ENCODE data around the gene HIVEP3.

HIVEP3 gene

GRCh38 chr1:41515131-41515678 lies 403.5 kb downstream of the HIVEP3 start:
- peak overlapping the region; percentile 19 for H3K23ac ChIP-seq (ENCODE audit: low read depth, low read length, poor library complexity)
- no peak overlapping the region for H3K4ac ChIP-seq (ENCODE audit: low read length)
- peak overlapping the region; percentile 83 for H3K18ac ChIP-seq (ENCODE audit: low read length)
- H2AK5ac ChIP-seq (ENCODE audit: low read depth, low read length), result peak overlapping the region; percentile 66
- H3K9ac ChIP-seq (ENCODE audit: low read depth, low read length, poor library complexity), result no peak overlapping the region
- no peaks in the 10 kb centered on the region for H3K79me1 ChIP-seq (ENCODE audit: low read depth, low read length)
- no peak overlapping the region for H2AFZ ChIP-seq (ENCODE audit: low read length)
- no peak overlapping the region for H4K8ac ChIP-seq (ENCODE audit: low read depth, low read length)
- no CpG with 5 or more reads among the region's 5 CpGs for WGBS, 2 donors (ENCODE audit: extremely low coverage in 2 of 2, insufficient read length in 2 of 2, insufficient replicate concordance in 1 of 2)
- no peak overlapping the region for H2BK5ac ChIP-seq (ENCODE audit: low read length)
- no peaks in the 10 kb centered on the region for H3K9me3 ChIP-seq (replicated peaks in 1 of 2; ENCODE audit: control insufficient read depth in 2 of 2, insufficient read depth in 1 of 2, low read depth in 1 of 2, low read length in 2 of 2)
- no peak overlapping the region for H3K4me2 ChIP-seq (ENCODE audit: insufficient read depth, low read length, poor library complexity, severe bottlenecking)
- H3K4me1 ChIP-seq (ENCODE audit: control insufficient read depth in 2 of 2, insufficient read depth in 1 of 2, low read depth in 1 of 2, low read length in 2 of 2), result peaks cover 8 to 11% of the 10 kb centered on the region in 2 donors
- H2BK15ac ChIP-seq (ENCODE audit: low read length), result peak overlapping the region; percentile 93
- H3K36me3 ChIP-seq (replicated peaks in 1 of 2; ENCODE audit: control insufficient read depth in 2 of 2, insufficient read depth in 2 of 2, low read length in 2 of 2), result no peaks in the 10 kb centered on the region
- no peak overlapping the region for H2BK12ac ChIP-seq (ENCODE audit: low read length)
- no peak overlapping the region for H4K91ac ChIP-seq (ENCODE audit: low read depth, low read length, poor library complexity)
- no peaks in the 10 kb centered on the region for H3K27me3 ChIP-seq (ENCODE audit: control insufficient read depth in 3 of 3, insufficient read depth in 3 of 3, low read depth in 1 of 3, low read length in 3 of 3)
- no peak overlapping the region for H3K27ac ChIP-seq (replicated peaks; ENCODE audit: low read length)
- DNase-seq (ENCODE audit: low spot score), result no peak
- no peak overlapping the region for H2BK120ac ChIP-seq (ENCODE audit: low read depth, low read length)
- H3K4me3 ChIP-seq (ENCODE audit: low read length in 2 of 2), result no peak overlapping the region
- H3K14ac ChIP-seq (ENCODE audit: low read length), result no peak overlapping the region

DNA sequence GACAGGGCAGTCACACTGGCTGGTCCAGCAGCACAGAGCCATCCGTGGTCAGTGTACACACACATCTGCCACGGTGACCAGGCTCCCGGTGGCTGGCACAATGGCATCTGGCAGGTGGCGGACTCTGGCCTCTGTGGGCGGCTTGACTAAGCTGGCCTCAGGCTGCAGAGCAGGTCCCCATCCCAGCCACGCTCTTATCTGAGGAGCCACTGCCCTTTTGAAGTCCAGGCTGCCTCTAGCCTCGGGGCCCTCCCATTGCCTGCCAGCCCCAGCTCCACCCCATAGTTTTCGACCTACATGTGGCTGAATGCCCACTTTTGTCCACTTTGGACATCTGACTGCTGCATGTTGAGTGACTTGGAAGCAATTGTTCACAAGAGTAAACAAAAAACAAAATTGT lies 404.3 kb downstream of the HIVEP3 start:
- peak overlapping the region; percentile 40 for H2AK5ac ChIP-seq (ENCODE audit: low read depth, low read length)
- H3K79me1 ChIP-seq (ENCODE audit: low read depth, low read length), result no peaks in the 10 kb centered on the region
- H3K18ac ChIP-seq (ENCODE audit: low read length), result peak overlapping the region; percentile 71
- H3K9me3 ChIP-seq (replicated peaks in 1 of 2; ENCODE audit: control insufficient read depth in 2 of 2, insufficient read depth in 1 of 2, low read depth in 1 of 2, low read length in 2 of 2), result no peaks in the 10 kb centered on the region
- no peak overlapping the region for H2BK12ac ChIP-seq (ENCODE audit: low read length)
- H3K36me3 ChIP-seq (replicated peaks in 1 of 2; ENCODE audit: control insufficient read depth in 2 of 2, insufficient read depth in 2 of 2, low read length in 2 of 2), result no peaks in the 10 kb centered on the region
- H2BK15ac ChIP-seq (ENCODE audit: low read length), result peak overlapping the region; percentile 91
- no peak overlapping the region for H3K9ac ChIP-seq (ENCODE audit: low read depth, low read length, poor library complexity)
- H3K14ac ChIP-seq (ENCODE audit: low read length), result peak overlapping the region; percentile 66
- no peak overlapping the region for H3K27ac ChIP-seq (replicated peaks; ENCODE audit: low read length)
- no peaks in the 10 kb centered on the region for H3K27me3 ChIP-seq (ENCODE audit: control insufficient read depth in 3 of 3, insufficient read depth in 3 of 3, low read depth in 1 of 3, low read length in 3 of 3)
- peaks cover 8 to 11% of the 10 kb centered on the region in 2 donors for H3K4me1 ChIP-seq (ENCODE audit: control insufficient read depth in 2 of 2, insufficient read depth in 1 of 2, low read depth in 1 of 2, low read length in 2 of 2)
- no peak overlapping the region for H3K23ac ChIP-seq (ENCODE audit: low read depth, low read length, poor library complexity)
- no peak overlapping the region for H3K4me3 ChIP-seq (ENCODE audit: low read length in 2 of 2)
- H3K4ac ChIP-seq (ENCODE audit: low read length), result no peak overlapping the region
- DNase-seq (ENCODE audit: low spot score), result no peak
- no peak overlapping the region for H2BK5ac ChIP-seq (ENCODE audit: low read length)
- no peak overlapping the region for H2AFZ ChIP-seq (ENCODE audit: low read length)
- H3K4me2 ChIP-seq (ENCODE audit: insufficient read depth, low read length, poor library complexity, severe bottlenecking), result no peak overlapping the region
- no peak overlapping the region for H4K8ac ChIP-seq (ENCODE audit: low read depth, low read length)
- H2BK120ac ChIP-seq (ENCODE audit: low read depth, low read length), result no peak overlapping the region
- no peak overlapping the region for H4K91ac ChIP-seq (ENCODE audit: low read depth, low read length, poor library complexity)
- no CpG with 5 or more reads among the region's 8 CpGs for WGBS, 2 donors (ENCODE audit: extremely low coverage in 2 of 2, insufficient read length in 2 of 2, insufficient replicate concordance in 1 of 2)

GRCh38 chr1:41513383-41513735 lies 405.4 kb downstream of the HIVEP3 start:
- Histone ChIP-seq H2BK5ac (ENCODE audit: low read length) (no peak overlapping the region), H3K4me2 (ENCODE audit: insufficient read depth, low read length, poor library complexity, severe bottlenecking) (no peak overlapping the region), H3K4me3 (ENCODE audit: low read length in 2 of 2) (no peak overlapping the region), H4K91ac (ENCODE audit: low read depth, low read length, poor library complexity) (no peak overlapping the region), H2AK5ac (ENCODE audit: low read depth, low read length) (peak overlapping the region; percentile 78), H3K9ac (ENCODE audit: low read depth, low read length, poor library complexity) (peak overlapping the region; percentile 24), H3K27ac (replicated peaks; ENCODE audit: low read length) (no peak overlapping the region), H3K27me3 (ENCODE audit: control insufficient read depth in 3 of 3, insufficient read depth in 3 of 3, low read depth in 1 of 3, low read length in 3 of 3) (no peaks in the 10 kb centered on the region), H3K4ac (ENCODE audit: low read length) (no peak overlapping the region), H3K23ac (ENCODE audit: low read depth, low read length, poor library complexity) (peak overlapping the region; percentile 62), H3K4me1 (ENCODE audit: control insufficient read depth in 2 of 2, insufficient read depth in 1 of 2, low read depth in 1 of 2, low read length in 2 of 2) (peaks cover 9 to 11% of the 10 kb centered on the region in 2 donors), H2BK12ac (ENCODE audit: low read length) (peak overlapping the region; percentile 36), H4K8ac (ENCODE audit: low read depth, low read length) (no peak overlapping the region), H2AFZ (ENCODE audit: low read length) (no peak overlapping the region), H3K36me3 (replicated peaks in 1 of 2; ENCODE audit: control insufficient read depth in 2 of 2, insufficient read depth in 2 of 2, low read length in 2 of 2) (no peaks in the 10 kb centered on the region), H3K18ac (ENCODE audit: low read length) (peak overlapping the region; percentile 41), H2BK15ac (ENCODE audit: low read length) (no peak overlapping the region), H3K14ac (ENCODE audit: low read length) (no peak overlapping the region), H2BK120ac (ENCODE audit: low read depth, low read length) (no peak overlapping the region), H3K9me3 (replicated peaks in 1 of 2; ENCODE audit: control insufficient read depth in 2 of 2, insufficient read depth in 1 of 2, low read depth in 1 of 2, low read length in 2 of 2) (no peaks in the 10 kb centered on the region), H3K79me1 (ENCODE audit: low read depth, low read length) (no peaks in the 10 kb centered on the region)
- no peak for DNase-seq (ENCODE audit: low spot score)
- no CpG with 5 or more reads among the region's 17 CpGs for WGBS, 2 donors (ENCODE audit: extremely low coverage in 2 of 2, insufficient read length in 2 of 2, insufficient replicate concordance in 1 of 2)

DNA sequence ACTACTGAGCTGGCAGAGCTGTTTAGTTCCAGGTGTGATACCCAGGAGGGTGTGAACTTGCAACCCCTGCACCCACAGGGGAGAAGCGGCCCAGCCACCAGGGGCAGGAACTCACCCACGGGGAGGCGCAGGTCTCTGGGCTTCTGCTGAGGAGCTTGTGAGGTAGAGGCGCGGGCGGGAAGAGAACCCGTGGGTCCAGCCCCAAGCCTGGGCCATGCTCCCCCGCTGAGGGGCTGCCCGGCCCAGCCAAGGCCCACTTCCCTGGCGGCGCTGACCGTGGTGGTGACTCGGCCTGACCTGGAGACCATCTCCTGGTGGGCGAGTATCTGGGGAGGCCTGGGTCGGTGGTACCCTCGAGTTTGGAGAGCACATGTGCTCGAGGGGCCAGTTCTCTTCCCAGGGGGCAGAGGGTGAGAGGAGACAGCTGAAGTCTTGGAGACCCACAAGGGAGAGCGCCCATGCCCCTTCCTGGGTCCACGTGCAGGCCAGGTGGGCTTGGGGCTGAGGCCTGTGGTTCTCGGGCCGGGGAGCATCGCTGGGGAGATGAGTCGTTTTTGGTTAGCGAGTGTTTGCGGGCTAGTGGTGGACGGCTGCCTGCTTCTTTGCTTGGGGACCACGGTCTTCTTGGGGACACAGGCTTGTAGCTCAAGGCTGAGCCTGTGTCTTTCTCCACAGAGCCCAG lies 405.9 kb downstream of the HIVEP3 start:
- DNase-seq (ENCODE audit: low spot score), result no peak
- Histone ChIP-seq H3K4ac (ENCODE audit: low read length) (no peak overlapping the region), H3K18ac (ENCODE audit: low read length) (peak overlapping the region; percentile 41), H3K27me3 (ENCODE audit: control insufficient read depth in 3 of 3, insufficient read depth in 3 of 3, low read depth in 1 of 3, low read length in 3 of 3) (no peaks in the 10 kb centered on the region), H3K4me2 (ENCODE audit: insufficient read depth, low read length, poor library complexity, severe bottlenecking) (no peak overlapping the region), H3K9me3 (replicated peaks in 1 of 2; ENCODE audit: control insufficient read depth in 2 of 2, insufficient read depth in 1 of 2, low read depth in 1 of 2, low read length in 2 of 2) (no peaks in the 10 kb centered on the region), H3K4me3 (ENCODE audit: low read length in 2 of 2) (no peak overlapping the region), H3K9ac (ENCODE audit: low read depth, low read length, poor library complexity) (peak overlapping the region; percentile 24), H3K36me3 (replicated peaks in 1 of 2; ENCODE audit: control insufficient read depth in 2 of 2, insufficient read depth in 2 of 2, low read length in 2 of 2) (no peaks in the 10 kb centered on the region), H3K14ac (ENCODE audit: low read length) (no peak overlapping the region), H4K8ac (ENCODE audit: low read depth, low read length) (no peak overlapping the region), H3K4me1 (ENCODE audit: control insufficient read depth in 2 of 2, insufficient read depth in 1 of 2, low read depth in 1 of 2, low read length in 2 of 2) (peaks cover 14% of the 10 kb centered on the region in 2 donors), H2BK15ac (ENCODE audit: low read length) (no peak overlapping the region), H2AFZ (ENCODE audit: low read length) (no peak overlapping the region), H2BK12ac (ENCODE audit: low read length) (peak overlapping the region; percentile 36), H2AK5ac (ENCODE audit: low read depth, low read length) (peak overlapping the region; percentile 78), H3K27ac (replicated peaks; ENCODE audit: low read length) (no peak overlapping the region), H2BK120ac (ENCODE audit: low read depth, low read length) (no peak overlapping the region), H3K23ac (ENCODE audit: low read depth, low read length, poor library complexity) (peak overlapping the region; percentile 62), H3K79me1 (ENCODE audit: low read depth, low read length) (no peaks in the 10 kb centered on the region), H4K91ac (ENCODE audit: low read depth, low read length, poor library complexity) (no peak overlapping the region), H2BK5ac (ENCODE audit: low read length) (no peak overlapping the region)
- WGBS, 2 donors (ENCODE audit: extremely low coverage in 2 of 2, insufficient read length in 2 of 2, insufficient replicate concordance in 1 of 2), result no CpG with 5 or more reads among the region's 27 CpGs
